Stomach (tissue), 4 donors: ENCODE measurements around the gene SFMBT1.

Experiments used
- CTCF ChIP-seq, 7 experiments: fragments of 450-650 bp in 4 of 7; fragments of 200-600 bp in 3 of 7; sonication (generic) in 3 of 7; IDR thresholded peaks; one replicate each; pipeline ENCODE4 v1.5.1; 2016 to 2019; ENCODE audit warnings: antibody characterized with exemption in 7 of 7, control low read depth in 2 of 7, mild to moderate bottlenecking in 1 of 7
- EP300 ChIP-seq: sonication (generic); formaldehyde crosslinking; IDR thresholded peaks from one replicate; pipeline ENCODE4 v1.6.1; 2017; ENCODE audit warnings: antibody characterized with exemption

GRCh38 chr3:53051929-53052328 lies 6.1 kb upstream of the SFMBT1 start:
- no peak for TF ChIP-seq EP300
- TF ChIP-seq CTCF (IDR thresholded peaks at IDR 0.05): no peak
